ENCODE results near the gene NELL1.

The NELL1 gene

DNA sequence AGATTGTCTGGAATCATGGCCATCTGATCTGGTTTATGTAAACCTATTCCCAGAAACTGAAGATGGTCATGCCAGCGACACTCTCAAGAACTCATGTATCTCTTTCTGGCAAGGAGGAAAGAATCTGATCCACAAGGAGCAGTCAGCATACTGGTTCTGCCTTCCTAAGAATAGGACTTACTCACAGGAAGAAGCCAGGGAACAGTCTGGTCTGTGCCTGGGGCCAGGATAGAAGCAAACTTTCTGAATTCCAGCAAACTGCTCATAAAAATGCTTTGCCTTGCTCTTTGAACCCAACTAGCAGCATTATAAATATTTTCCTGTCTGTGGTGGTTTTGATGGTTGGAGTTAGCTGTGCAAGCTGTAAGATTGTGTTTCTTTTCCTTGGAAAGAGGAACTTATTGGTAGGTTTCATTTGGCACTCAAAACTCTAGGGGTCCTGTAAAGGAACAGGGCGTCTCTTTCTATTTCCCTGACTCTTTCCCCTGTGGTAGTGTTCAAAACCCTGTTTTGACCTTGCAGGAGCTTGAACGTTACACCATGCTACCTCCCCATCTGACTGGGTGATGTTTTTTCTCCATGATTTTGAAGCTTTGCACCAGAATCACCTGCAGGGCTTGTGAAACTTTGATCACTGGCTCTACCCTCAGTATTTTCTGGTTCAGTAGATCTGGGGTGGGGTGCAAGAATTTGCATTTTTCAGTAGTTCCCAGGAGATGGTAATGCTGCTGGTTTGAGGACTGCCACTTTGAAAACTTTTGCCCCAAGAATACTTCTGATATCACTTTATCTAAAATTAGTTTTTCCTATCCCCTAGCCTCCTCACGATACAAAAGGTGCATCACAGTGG lies 895.7 kb downstream of the NELL1 start:
- DNase-seq (ENCODE audit: low spot score): no peak

DNA sequence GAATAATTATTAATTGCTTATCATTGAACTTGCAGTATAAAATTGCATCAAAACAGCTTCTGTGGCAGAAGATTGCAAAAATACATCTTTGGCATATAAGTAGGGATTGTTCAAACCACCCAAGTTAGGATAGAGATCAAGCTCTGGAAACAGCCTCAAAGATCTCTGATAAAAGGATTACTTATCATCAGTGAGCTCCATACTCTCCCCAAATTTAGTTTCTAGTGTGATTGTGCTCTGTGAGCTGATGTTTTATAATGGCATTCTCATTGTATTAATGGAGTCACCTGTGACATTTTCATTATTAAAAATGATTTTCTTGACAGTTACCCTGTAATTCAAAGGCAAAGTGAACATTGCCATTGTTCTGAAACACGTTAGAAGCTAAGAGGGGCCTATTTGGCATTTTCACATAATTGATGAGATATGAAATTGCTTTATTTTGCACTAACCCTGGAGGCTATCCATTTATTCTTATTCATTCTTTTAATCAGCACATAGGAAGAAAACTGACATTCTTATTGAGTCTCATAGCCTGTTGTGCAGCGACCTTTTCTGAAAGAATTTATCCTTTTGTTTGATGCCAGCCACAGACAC lies 897.2 kb downstream of the NELL1 start:
- no peak for DNase-seq (ENCODE audit: low spot score)

GRCh38 chr11:21567645-21568290 lies 898.4 kb downstream of the NELL1 start:
- no peak for DNase-seq (ENCODE audit: low spot score)

DNA sequence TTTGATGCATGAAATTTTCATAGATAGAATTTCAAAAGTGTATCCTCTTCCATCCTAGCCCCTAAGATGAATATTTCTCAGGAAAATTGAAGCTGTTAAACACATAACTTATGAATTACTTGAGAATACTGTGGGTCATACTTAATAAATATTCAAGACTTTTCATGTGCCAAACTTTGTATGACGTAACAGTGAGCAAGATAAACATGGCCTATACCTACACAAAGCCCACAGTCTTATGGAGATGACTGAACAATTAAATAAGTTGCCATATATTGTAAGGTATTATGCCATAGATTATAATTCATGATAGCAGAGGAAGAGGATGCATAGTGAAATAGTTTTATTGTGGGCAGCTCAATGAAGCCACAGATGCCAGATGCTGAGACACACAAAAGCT lies 902.8 kb downstream of the NELL1 start:
- no peak for DNase-seq (ENCODE audit: low spot score)

DNA sequence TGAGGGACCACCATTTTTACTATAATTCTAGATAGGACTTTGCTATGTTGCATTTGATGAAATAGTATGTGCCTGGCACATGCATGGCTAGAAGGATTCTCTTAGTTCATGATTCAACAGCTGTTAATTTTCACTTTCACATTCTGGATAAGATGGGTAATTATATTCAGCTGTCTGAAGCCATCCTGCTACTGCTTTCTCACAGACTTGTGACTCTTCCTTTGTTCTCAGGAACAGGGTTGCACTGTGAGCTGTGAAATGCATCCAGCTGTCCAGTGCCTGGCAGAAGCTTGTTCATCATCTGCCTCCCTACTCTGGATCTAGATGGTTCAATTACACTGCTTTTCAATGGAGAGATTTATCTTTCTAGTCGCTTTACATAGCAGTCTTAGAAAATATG lies 913.4 kb downstream of the NELL1 start:
- no peak for DNase-seq (ENCODE audit: low spot score)

DNA sequence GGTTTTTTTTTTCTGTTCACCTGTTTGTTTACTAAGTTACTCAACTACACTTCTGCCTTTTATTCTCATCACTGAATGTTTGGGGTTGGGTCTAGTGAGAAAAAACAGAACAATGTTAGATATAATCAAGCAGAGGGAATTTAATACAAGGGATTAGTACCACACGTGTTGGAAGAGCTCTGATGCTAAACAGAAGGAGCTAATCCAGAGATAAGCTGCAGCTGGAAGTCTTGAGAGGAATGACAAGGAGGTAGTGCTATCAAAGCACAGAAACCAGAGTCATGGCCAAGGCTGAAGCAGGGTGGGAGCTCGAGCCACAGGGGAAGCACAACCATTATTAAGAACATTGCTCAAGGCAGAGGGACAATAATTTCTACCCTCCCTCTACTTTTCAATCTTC lies 919.4 kb downstream of the NELL1 start:
- no peak for DNase-seq (ENCODE audit: low spot score)

GRCh38 chr11:21602699-21603098 lies 933.3 kb downstream of the NELL1 start:
- no peak for DNase-seq (ENCODE audit: low spot score)

DNA sequence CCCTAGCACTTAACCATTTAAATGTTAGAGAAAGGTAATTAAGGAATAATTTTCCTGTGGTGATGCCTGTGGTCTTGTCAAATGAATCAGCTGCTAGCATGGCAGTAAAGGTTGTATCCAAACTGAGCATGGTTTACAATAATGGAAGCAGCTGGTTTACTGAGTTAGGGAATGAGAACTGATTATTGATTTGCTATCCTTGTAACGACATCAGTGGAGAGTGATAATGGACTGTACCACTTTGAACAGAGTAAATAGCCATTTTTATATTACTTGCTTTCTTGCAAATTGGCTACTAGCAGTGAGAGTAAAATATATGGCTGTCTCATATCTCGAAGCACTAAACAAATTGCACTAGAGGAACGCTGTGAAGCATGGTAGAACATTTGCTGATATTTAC lies 934.5 kb downstream of the NELL1 start:
- no peak for DNase-seq (ENCODE audit: low spot score)

GRCh38 chr11:21604564-21604963 lies 935.2 kb downstream of the NELL1 start:
- no peak for DNase-seq (ENCODE audit: low spot score)

- DNase-seq (ENCODE audit: low spot score): no peak
Observed at GRCh38 chr11:21612326-21612725, 942.9 kb downstream of the NELL1 start.

DNA sequence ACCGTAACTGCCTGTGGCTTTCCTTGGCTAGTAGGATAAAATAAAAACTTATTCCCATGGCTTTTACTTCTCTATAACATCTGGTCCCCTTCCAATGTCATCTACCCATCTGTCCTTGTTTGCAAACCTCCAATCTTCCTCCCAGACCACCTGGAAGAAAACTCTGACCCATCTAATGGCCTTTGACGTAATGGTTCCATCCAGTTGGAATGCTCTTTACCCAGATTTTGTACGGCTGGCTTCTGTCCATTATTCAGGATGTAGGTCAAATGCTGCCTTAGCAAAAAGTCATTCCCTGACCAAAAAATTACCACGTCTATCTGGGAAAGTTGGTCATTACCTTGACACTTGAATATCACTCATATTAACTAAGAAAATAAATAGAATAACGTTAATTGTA lies 945.6 kb downstream of the NELL1 start:
- DNase-seq (ENCODE audit: low spot score): no peak

DNA sequence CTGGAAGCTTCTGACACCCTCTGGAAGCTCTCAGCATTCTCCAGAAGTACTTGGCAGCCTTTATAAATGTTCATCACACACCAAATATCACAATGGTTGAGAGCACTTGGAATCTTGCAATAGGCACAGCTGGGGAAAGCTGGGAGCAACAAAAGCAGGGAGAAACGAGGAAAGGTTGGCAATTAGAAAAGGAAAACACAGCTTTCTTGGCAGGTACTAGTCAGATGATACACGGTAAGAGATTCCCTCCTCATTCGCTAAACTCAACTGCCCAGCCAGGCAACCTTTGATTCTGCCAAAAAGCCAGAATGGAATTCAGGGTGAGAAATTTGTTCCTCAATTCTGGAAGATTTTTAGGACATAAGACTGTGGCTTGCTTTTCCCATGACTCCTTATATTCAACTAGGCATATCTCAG lies 946.6 kb downstream of the NELL1 start:
- DNase-seq (ENCODE audit: low spot score): no peak

DNA sequence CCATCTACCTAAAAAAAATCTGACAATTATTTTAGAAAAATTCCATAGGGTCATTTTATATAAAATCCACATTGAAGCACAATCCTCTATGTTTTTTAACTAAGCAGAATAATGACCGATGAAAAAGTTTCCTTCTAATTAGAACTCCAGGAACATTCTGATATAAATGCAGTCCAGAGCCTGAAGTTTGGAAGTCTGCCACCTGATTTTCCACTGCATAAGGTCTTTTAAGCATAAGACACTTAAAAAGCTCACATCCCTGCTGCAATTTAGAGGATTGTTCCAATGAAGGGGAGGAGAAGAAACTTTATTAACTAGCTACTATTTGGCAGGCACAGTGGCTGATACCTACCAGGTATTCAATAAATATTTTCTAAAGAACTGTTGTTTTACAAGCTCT lies 953.2 kb downstream of the NELL1 start:
- no peak for DNase-seq (ENCODE audit: low spot score)

- no peak for DNase-seq (ENCODE audit: low spot score)
Observed at GRCh38 chr11:21622995-21623394, 953.6 kb downstream of the NELL1 start.

Measured in left forelimb (tissue), 1 donor.